Heart left ventricle (tissue), 13 donors: Measurements from ENCODE around the gene DHRS12.

ENCODE experiments used
- POLR2A ChIP-seq, 2 donors: fragments of 450-650 bp; IDR thresholded peaks; one replicate each; pipeline ENCODE4 v1.6.1; 2017; ENCODE audit warnings: antibody characterized with exemption in 2 of 2, mild to moderate bottlenecking in 2 of 2, moderate library complexity in 2 of 2
- TF ChIP-seq, protein P1 (sequence below), 12 donors: fragments of 200-600 bp; sonication (generic) in 4 of 12; IDR thresholded peaks; one replicate each; pipeline versions ENCODE4 v1.5.0 to v1.8.0; 2018 to 2022; ENCODE audit warnings: antibody characterized with exemption in 12 of 12, mild to moderate bottlenecking in 5 of 12
- donor health status: ischemic (EF 13 %, LVEDD 7.1; RV severe dilation, severe dysfunction).
- donor health status: DM: no; HTN: yes; CAD: no.
- donor health status: DM: no; HTN: no; CAD: no.
- donor health status: ischemic (EF 25% LVEDD 6.9; RV normal size, moderate dysfunction).
- donor health status: ischemic (EF 25% LVEDD 5.7; RV mildly dilated, moderate dysfunction).
- donor health status: ischemic (EF 35%, LVEDD 5.7; RV mildly dilated, moderate dysfunction).
- donor health status: nonischemic (EF 11% LVEDD 7.7; RV severe dilation, severe dysfunction).
- donor health status: DM: yes; HTN: yes; CAD: no.
- donor health status: PGD.
- donor health status: ischemic (EF 29% LVEDD 5.4; RV normal size, mild dysfunction).
- donor health status: nonischemic (EF 23%, LVEDD 6.1; RV moderate dilation, normal function).

DNA sequence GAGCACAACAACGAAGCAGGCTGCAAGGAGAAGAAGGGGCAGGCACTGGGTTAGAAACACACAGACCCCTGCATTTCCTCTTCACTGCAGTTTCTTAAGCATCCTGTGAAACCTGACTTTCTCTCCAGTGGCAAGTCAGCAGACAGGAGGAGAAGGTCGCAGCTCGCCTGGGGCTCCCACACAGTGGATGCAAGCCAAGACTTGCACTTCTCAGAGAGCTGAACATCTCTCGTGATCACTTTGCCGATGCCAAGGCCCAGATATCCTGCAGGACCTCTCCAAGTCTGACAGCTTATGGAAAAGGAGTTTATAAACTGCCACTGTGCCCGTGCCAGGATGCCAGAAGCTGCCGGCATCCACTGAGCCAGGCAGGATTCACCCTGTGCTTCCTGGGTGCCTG is 22.6 kb upstream of the DHRS12 start:
- TF ChIP-seq, protein P1, sequence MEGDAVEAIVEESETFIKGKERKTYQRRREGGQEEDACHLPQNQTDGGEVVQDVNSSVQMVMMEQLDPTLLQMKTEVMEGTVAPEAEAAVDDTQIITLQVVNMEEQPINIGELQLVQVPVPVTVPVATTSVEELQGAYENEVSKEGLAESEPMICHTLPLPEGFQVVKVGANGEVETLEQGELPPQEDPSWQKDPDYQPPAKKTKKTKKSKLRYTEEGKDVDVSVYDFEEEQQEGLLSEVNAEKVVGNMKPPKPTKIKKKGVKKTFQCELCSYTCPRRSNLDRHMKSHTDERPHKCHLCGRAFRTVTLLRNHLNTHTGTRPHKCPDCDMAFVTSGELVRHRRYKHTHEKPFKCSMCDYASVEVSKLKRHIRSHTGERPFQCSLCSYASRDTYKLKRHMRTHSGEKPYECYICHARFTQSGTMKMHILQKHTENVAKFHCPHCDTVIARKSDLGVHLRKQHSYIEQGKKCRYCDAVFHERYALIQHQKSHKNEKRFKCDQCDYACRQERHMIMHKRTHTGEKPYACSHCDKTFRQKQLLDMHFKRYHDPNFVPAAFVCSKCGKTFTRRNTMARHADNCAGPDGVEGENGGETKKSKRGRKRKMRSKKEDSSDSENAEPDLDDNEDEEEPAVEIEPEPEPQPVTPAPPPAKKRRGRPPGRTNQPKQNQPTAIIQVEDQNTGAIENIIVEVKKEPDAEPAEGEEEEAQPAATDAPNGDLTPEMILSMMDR (IDR thresholded peaks at IDR 0.05), result no peak
- no peak for TF ChIP-seq POLR2A (IDR thresholded peaks at IDR 0.05)
